GM12801 (cell line): ENCODE measurements around the gene RUFY1.

ENCODE experiments used
- CTCF ChIP-seq: IDR thresholded peaks from one replicate; pipeline ENCODE4 v1.5.1; 2011; ENCODE audit warnings: control low read depth; ENCODE audit not compliant: insufficient read length; ENCODE audit errors: extremely low read depth

The RUFY1 gene

GRCh38 chr5:179550511-179551342 lies at the start of gene RUFY1:
RUFY1 (plus strand) TSS chr5:179550554; CDS start chr5:179550570, 16 bp downstream.
- no peak for TF ChIP-seq CTCF

- TF ChIP-seq CTCF: no peak
Measured at GRCh38 chr5:179504191-179504590, 46.2 kb upstream of the RUFY1 start.

- no peak for TF ChIP-seq CTCF
Measured at GRCh38 chr5:179504600-179505396, 45.6 kb upstream of the RUFY1 start.

- no peak for TF ChIP-seq CTCF
Measured at GRCh38 chr5:179505636-179506261, 44.6 kb upstream of the RUFY1 start.

- TF ChIP-seq CTCF: no peak
Measured at GRCh38 chr5:179509239-179509638, 41.1 kb upstream of the RUFY1 start.

GRCh38 chr5:179509845-179510244 lies 40.5 kb upstream of the RUFY1 start:
- TF ChIP-seq CTCF: no peak

- TF ChIP-seq CTCF: no peak
Measured at GRCh38 chr5:179512452-179513000, 37.8 kb upstream of the RUFY1 start.
